Stimulated activated CD4-positive, alpha-beta T cell treated with anti-CD3 and anti-CD28 coated beads, Interleukin-1b, Interleukin-23, amount 100 ng/mL, for 24 hours (primary cell): ENCODE measurements around the gene PRRC2C.
"Not testable (repeated sequence)": the region's sequence is repeated elsewhere in the genome, so short reads cannot be mapped to it uniquely, and the experiment has no call there.

Experiments used
- DNase-seq, 4 experiments: peaks; one replicate each; pipeline ENCODE4 v3.0.0-alpha.2; 2020; ENCODE audit warnings: low read depth in 4 of 4, low spot score in 1 of 4

PRRC2C gene

GRCh38 chr1:171500304-171500703 is 15.0 kb downstream of the PRRC2C start:
- no peak for DNase-seq

- DNase-seq, result no peak
These were observed 15.5 kb downstream of the PRRC2C start for GRCh38 chr1:171500803-171501202.

GRCh38 chr1:171501305-171502024 is 16.1 kb downstream of the PRRC2C start:
- no peak for DNase-seq

GRCh38 chr1:171506525-171507304 is 21.4 kb downstream of the PRRC2C start:
- no peak for DNase-seq

- no peak for DNase-seq
These were observed 22.1 kb downstream of the PRRC2C start for GRCh38 chr1:171507435-171507834.

- DNase-seq, result no peak
These were observed 23.9 kb downstream of the PRRC2C start for GRCh38 chr1:171509191-171509590.

- no peak for DNase-seq
These were observed 28.4 kb downstream of the PRRC2C start for GRCh38 chr1:171513743-171514142.

GRCh38 chr1:171515299-171515698 is 30.0 kb downstream of the PRRC2C start:
- DNase-seq, result no peak

GRCh38 chr1:171515741-171516140 is 30.4 kb downstream of the PRRC2C start:
- no peak for DNase-seq

- DNase-seq, result no peak
These were observed 36.2 kb downstream of the PRRC2C start for GRCh38 chr1:171521567-171521966.

- DNase-seq, result no peak
These were observed 45.3 kb downstream of the PRRC2C start for GRCh38 chr1:171530676-171531075.

GRCh38 chr1:171532520-171532919 is 47.2 kb downstream of the PRRC2C start:
- no peak for DNase-seq

GRCh38 chr1:171545523-171545922 is 60.2 kb downstream of the PRRC2C start:
- no peak for DNase-seq

GRCh38 chr1:171550050-171550449 is 64.7 kb downstream of the PRRC2C start:
- no peak for DNase-seq

GRCh38 chr1:171550598-171551100 is 65.3 kb downstream of the PRRC2C start:
- DNase-seq, result not testable (repeated sequence)

GRCh38 chr1:171553960-171554359 is 68.6 kb downstream of the PRRC2C start:
- DNase-seq, result not testable (repeated sequence)

- no peak for DNase-seq
These were observed 78.3 kb downstream of the PRRC2C start for GRCh38 chr1:171563675-171564074.

- no peak for DNase-seq
These were observed 81.1 kb downstream of the PRRC2C start for GRCh38 chr1:171566467-171566866.

GRCh38 chr1:171570295-171570694 is 85.0 kb downstream of the PRRC2C start:
- DNase-seq, result no peak

GRCh38 chr1:171576144-171576543 is 90.8 kb downstream of the PRRC2C start:
- no peak for DNase-seq

GRCh38 chr1:171581226-171581625 is 95.9 kb downstream of the PRRC2C start:
- DNase-seq, result peak in 1 of 4 experiments; percentile 12

GRCh38 chr1:171581766-171582165 is 96.4 kb downstream of the PRRC2C start:
- no peak for DNase-seq
